GM19438 (cell line): ENCODE measurements around the gene CARD10.
"Not testable (repeated sequence)": the region's sequence is repeated elsewhere in the genome, so short reads cannot be mapped to it uniquely, and the experiment has no call there.

ENCODE experiments used
- ATAC-seq: cut with Tn5 transposase; IDR thresholded peaks from one replicate; pipeline ENCODE4 v1.9.1; 2021; ENCODE audit warnings: low read depth; ENCODE audit not compliant: unreplicated experiment

Gene CARD10

GRCh38 chr22:37472418-37473006, 46.7 kb downstream of the CARD10 start:
- ATAC-seq: no peak

GRCh38 chr22:37471727-37472417, 47.3 kb downstream of the CARD10 start:
- no peak for ATAC-seq

GRCh38 chr22:37470087-37470445, 49.1 kb downstream of the CARD10 start:
- no peak for ATAC-seq

- ATAC-seq: no peak
Measured at GRCh38 chr22:37469416-37470086, 49.7 kb downstream of the CARD10 start.

- not testable (repeated sequence) for ATAC-seq
Measured at GRCh38 chr22:37468201-37468695, 51.0 kb downstream of the CARD10 start.

GRCh38 chr22:37467391-37467955, 51.7 kb downstream of the CARD10 start:
- ATAC-seq: no peak

GRCh38 chr22:37464181-37464580, 55.0 kb downstream of the CARD10 start:
- ATAC-seq: no peak

GRCh38 chr22:37462983-37463382, 56.2 kb downstream of the CARD10 start:
- no peak for ATAC-seq

GRCh38 chr22:37462436-37462835, 56.8 kb downstream of the CARD10 start:
- no peak for ATAC-seq

GRCh38 chr22:37461961-37462360, 57.3 kb downstream of the CARD10 start:
- ATAC-seq: no peak

- no peak for ATAC-seq
Measured at GRCh38 chr22:37460684-37461083, 58.5 kb downstream of the CARD10 start.

- ATAC-seq: no peak
Measured at GRCh38 chr22:37459206-37459605, 60.0 kb downstream of the CARD10 start.

- no peak for ATAC-seq
Measured at GRCh38 chr22:37457093-37457893, 61.9 kb downstream of the CARD10 start.

GRCh38 chr22:37456346-37456745, 62.9 kb downstream of the CARD10 start:
- ATAC-seq: no peak

- no peak for ATAC-seq
Measured at GRCh38 chr22:37455896-37456295, 63.3 kb downstream of the CARD10 start.

GRCh38 chr22:37454857-37455686, 64.1 kb downstream of the CARD10 start:
- no peak for ATAC-seq

- no peak for ATAC-seq
Measured at GRCh38 chr22:37453696-37454095, 65.5 kb downstream of the CARD10 start.

GRCh38 chr22:37451218-37451617, 68.0 kb downstream of the CARD10 start:
- no peak for ATAC-seq

- ATAC-seq: no peak
Measured at GRCh38 chr22:37449331-37450001, 69.7 kb downstream of the CARD10 start.
